Hepatocyte (in vitro differentiated cells): ENCODE data around the gene CROCC2. TPM values are rescaled to one million over a fixed set of nuclear protein-coding genes. Genes with fewer than 3 reads are reported as not detected.
A peak's percentile ranks its signal among the peaks of the same experiment; 100 is the strongest.

Experiments used
- DNase-seq: peaks from one replicate; pipeline ENCODE4 v3.0.0-alpha.2; 2016; ENCODE audit warnings: low spot score
- H2AFZ ChIP-seq: fragments of 200-600 bp; sonication (generic); 2 replicates; pipeline ENCODE4 v1.6.0; 2016; ENCODE audit warnings: antibody characterized with exemption, mild to moderate bottlenecking
- H3K27ac ChIP-seq: fragments of 200-600 bp; sonication (generic); 2 replicates; pipeline ENCODE4 v1.5.1; 2016; ENCODE audit warnings: mild to moderate bottlenecking
- H3K27me3 ChIP-seq: fragments of 200-600 bp; sonication (generic); 2 replicates; pipeline ENCODE4 v1.6.1; 2016
- H3K36me3 ChIP-seq: fragments of 200-600 bp; sonication (generic); replicated peaks from 2 replicates; pipeline ENCODE4 v1.5.1; 2016; ENCODE audit warnings: low read depth; ENCODE audit not compliant: insufficient read depth
- H3K4me1 ChIP-seq: fragments of 200-600 bp; sonication (generic); 2 replicates; pipeline ENCODE4 v1.5.1; 2016; ENCODE audit warnings: mild to moderate bottlenecking, moderate library complexity; ENCODE audit not compliant: insufficient read depth
- H3K4me2 ChIP-seq: fragments of 200-600 bp; sonication (generic); 2 replicates; pipeline ENCODE4 v1.6.0; 2016
- H3K4me3 ChIP-seq: fragments of 200-600 bp; sonication (generic); 2 replicates; pipeline ENCODE4 v1.5.1; 2016; ENCODE audit warnings: mild to moderate bottlenecking
- H3K79me2 ChIP-seq: fragments of 200-600 bp; sonication (generic); 2 replicates; pipeline ENCODE4 v1.6.0; 2017; ENCODE audit warnings: mild to moderate bottlenecking
- H3K9me2 ChIP-seq: fragments of 200-600 bp; sonication (generic); replicated peaks from 2 replicates; pipeline ENCODE4 v1.6.0; 2017; ENCODE audit warnings: mild to moderate bottlenecking; ENCODE audit not compliant: insufficient read depth
- H3K9me3 ChIP-seq: fragments of 200-600 bp; sonication (generic); 2 replicates; pipeline ENCODE4 v1.5.1; 2016; ENCODE audit warnings: low read depth, mild to moderate bottlenecking
- H4K20me1 ChIP-seq: fragments of 200-600 bp; sonication (generic); 2 replicates; pipeline ENCODE4 v1.6.0; 2016; ENCODE audit warnings: mild to moderate bottlenecking; ENCODE audit not compliant: insufficient read depth, poor library complexity, severe bottlenecking
- CTCF ChIP-seq: fragments of 200-600 bp; sonication (generic); IDR thresholded peaks from 2 replicates; pipeline ENCODE4 v1.5.1; 2016; ENCODE audit warnings: antibody characterized with exemption, mild to moderate bottlenecking; ENCODE audit not compliant: poor library complexity
- EZH2 ChIP-seq: fragments of 200-600 bp; sonication (generic); IDR thresholded peaks from 2 replicates; pipeline ENCODE4 v1.6.1; 2016; ENCODE audit warnings: antibody characterized with exemption, mild to moderate bottlenecking, borderline replicate concordance
- EZH2phosphoT487 ChIP-seq: fragments of 200-600 bp; sonication (generic); IDR thresholded peaks from one replicate; pipeline ENCODE4 v1.6.1; 2018; ENCODE audit warnings: antibody characterized with exemption, mild to moderate bottlenecking, low read depth, moderate library complexity; ENCODE audit not compliant: unreplicated experiment, severe bottlenecking
- WGBS: methylation state at CpG from one replicate; pipeline ENCODE4 v1.1.6; 2016; ENCODE audit warnings: low lambda C conversion rate; ENCODE audit errors: missing lambda C conversion rate; 5-methylcytosine and 5-hydroxymethylcytosine counted together
- polyA plus RNA-seq: library from polyadenylated mRNA; unstranded; fragments of >200 nt; fragmentation: Nextera tagmentation; extraction: Ambion mirVana; gene quantifications from 2 replicates; pipeline ENCODE4 v1.2.1, GENCODE V29; 2016
- total RNA-seq: library from RNA; depleted of rRNA; stranded (reverse); fragments of >200 nt; gene quantifications from 2 replicates; pipeline ENCODE4 v1.2.3, GENCODE V29; 2014

The CROCC2 gene
- total and polyA plus RNA-seq, 2 experiments from 2014 or later: 0.04 to 0.10 TPM

- no peaks in the 10 kb centered on the region for H3K9me3 ChIP-seq
- peaks cover 17% of the 10 kb centered on the region for H3K4me1 ChIP-seq
- no peaks in the 10 kb centered on the region for H3K36me3 ChIP-seq
- no peaks in the 10 kb centered on the region for H3K27me3 ChIP-seq
- TF ChIP-seq EZH2 (no peak), EZH2phosphoT487 (no peak), CTCF (no peak)
- no peaks in the 10 kb centered on the region for H3K9me2 ChIP-seq
- no peaks in the 10 kb centered on the region for H4K20me1 ChIP-seq
- H3K4me2 ChIP-seq: no peak overlapping the region
- H2AFZ ChIP-seq: no peak overlapping the region
- 92% methylated on average over 22 of the region's 27 CpGs for WGBS
- H3K4me3 ChIP-seq: no peak overlapping the region
- H3K27ac ChIP-seq: no peak overlapping the region
- H3K79me2 ChIP-seq: no peaks in the 10 kb centered on the region
- DNase-seq: no peak
Measured at GRCh38 chr2:240900141-240900860, 5.8 kb upstream of the CROCC2 start.

GRCh38 chr2:240901986-240902614 lies 4.0 kb upstream of the CROCC2 start:
- H4K20me1 ChIP-seq: no peaks in the 10 kb centered on the region
- H3K4me1 ChIP-seq: peaks cover 3% of the 10 kb centered on the region
- H3K27ac ChIP-seq: no peak overlapping the region
- WGBS: 77% methylated on average over 14 of the region's 14 CpGs
- peaks cover 4% of the 10 kb centered on the region for H3K27me3 ChIP-seq
- H3K4me2 ChIP-seq: no peak overlapping the region
- no peak for TF ChIP-seq EZH2
- TF ChIP-seq EZH2phosphoT487: no peak
- no peak for TF ChIP-seq CTCF
- H3K79me2 ChIP-seq: no peaks in the 10 kb centered on the region
- no peaks in the 10 kb centered on the region for H3K36me3 ChIP-seq
- no peak overlapping the region for H3K4me3 ChIP-seq
- no peaks in the 10 kb centered on the region for H3K9me3 ChIP-seq
- no peaks in the 10 kb centered on the region for H3K9me2 ChIP-seq
- no peak overlapping the region for H2AFZ ChIP-seq
- no peak for DNase-seq

- TF ChIP-seq CTCF (no peak), EZH2 (no peak), EZH2phosphoT487 (no peak)
- Histone ChIP-seq H3K79me2 (no peaks in the 10 kb centered on the region), H3K4me1 (no peaks in the 10 kb centered on the region), H3K4me2 (no peak overlapping the region), H3K9me3 (no peaks in the 10 kb centered on the region), H3K9me2 (no peaks in the 10 kb centered on the region), H4K20me1 (no peaks in the 10 kb centered on the region), H3K27me3 (peaks cover 4% of the 10 kb centered on the region), H3K4me3 (no peak overlapping the region), H3K36me3 (no peaks in the 10 kb centered on the region), H2AFZ (no peak overlapping the region), H3K27ac (no peak overlapping the region)
- WGBS: 16% methylated on average over 7 of the region's 7 CpGs
- DNase-seq: peak; percentile 42
Measured at GRCh38 chr2:240902615-240903041, 3.5 kb upstream of the CROCC2 start.
